HepG2 (cell line): Measurements from ENCODE around the gene ERVH48-1. TPM values are rescaled to one million over a fixed set of nuclear protein-coding genes. Genes with fewer than 3 reads are reported as not detected.

Experiments
- MXD4 ChIP-seq: IDR thresholded peaks from 2 replicates; pipeline ENCODE4 v1.6.1; 2016; ENCODE audit warnings: mild to moderate bottlenecking, missing biosample characterization, missing genetic modification reagents
- NR2C2 ChIP-seq: sonication (generic); formaldehyde crosslinking; IDR thresholded peaks from 2 replicates; pipeline ENCODE4 v1.4.0; 2020; ENCODE audit warnings: missing genetic modification reagents, mild to moderate bottlenecking, moderate library complexity, borderline replicate concordance
- PAWR ChIP-seq: sonication (generic); formaldehyde crosslinking; IDR thresholded peaks from 2 replicates; pipeline ENCODE4 v1.4.0; 2020; ENCODE audit warnings: missing genetic modification reagents, mild to moderate bottlenecking, borderline replicate concordance
- SP5 ChIP-seq: IDR thresholded peaks from 2 replicates; pipeline ENCODE4 v1.6.1; 2016; ENCODE audit warnings: low read depth, borderline replicate concordance
- SYNCRIP ChIP-seq: fragments of 200-400 bp; formaldehyde crosslinking; IDR thresholded peaks from 2 replicates; pipeline ENCODE4 v1.6.1; 2018; ENCODE audit warnings: mild to moderate bottlenecking, low read depth, low read length; ENCODE audit not compliant: insufficient read depth
- ZNF337 ChIP-seq: sonication (generic); formaldehyde crosslinking; IDR thresholded peaks from 2 replicates; pipeline ENCODE4 v1.5.1; 2020; ENCODE audit warnings: missing genetic modification reagents, low read depth, mild to moderate bottlenecking, borderline replicate concordance
- polyA plus RNA-seq, 8 experiments: library from polyadenylated mRNA; depleted of rRNA in 3 of 8; stranded (reverse) in 7 of 8; unstranded in 1 of 8; fragments of >200 nt; fragmentation: Illumina TruSeq in 4 of 8; extraction: Trizol in 4 of 8; gene quantifications; 2 replicates each; pipeline versions ENCODE4 v1.2.1 to v1.2.3, GENCODE V29; 2011 to 2016; ENCODE audit warnings: low read depth in 4 of 8, missing spikeins in 1 of 8, mixed read lengths in 1 of 8; ENCODE audit not compliant: insufficient read depth in 1 of 8
- total RNA-seq, 5 experiments: library from RNA; depleted of rRNA; stranded (reverse); fragments of >200 nt; fragmentation: Illumina TruSeq; extraction: Trizol; gene quantifications; 2 replicates each; pipeline ENCODE4 v1.2.3, GENCODE V29; 2016; ENCODE audit warnings: low read depth in 1 of 5
- TF ChIP-seq, protein P1 (sequence below): sonication (generic); formaldehyde crosslinking; IDR thresholded peaks from 2 replicates; pipeline ENCODE4 v1.8.0; 2023; ENCODE audit warnings: mild to moderate bottlenecking, missing genetic modification reagents
- TF ChIP-seq, protein P2 (sequence below): sonication (generic); formaldehyde crosslinking; IDR thresholded peaks from 2 replicates; pipeline ENCODE4 v1.5.0; 2020; ENCODE audit warnings: mild to moderate bottlenecking, missing genetic modification reagents, borderline replicate concordance
- TF ChIP-seq, protein P3 (sequence below): sonication (generic); formaldehyde crosslinking; IDR thresholded peaks from 2 replicates; pipeline ENCODE4 v1.4.0; 2020; ENCODE audit warnings: missing genetic modification reagents, mild to moderate bottlenecking, borderline replicate concordance
- TF ChIP-seq, protein P4 (sequence below): sonication (generic); formaldehyde crosslinking; IDR thresholded peaks from 2 replicates; pipeline ENCODE4 v1.4.0; 2020; ENCODE audit warnings: missing genetic modification reagents
- TF ChIP-seq, protein P5 (sequence below): IDR thresholded peaks from 2 replicates; pipeline ENCODE4 v1.6.1; 2016
- TF ChIP-seq, protein P6 (sequence below): sonication (generic); formaldehyde crosslinking; IDR thresholded peaks from 2 replicates; pipeline ENCODE4 v1.5.1; 2020; ENCODE audit warnings: missing genetic modification reagents, mild to moderate bottlenecking, borderline replicate concordance

ERVH48-1 gene
- total and polyA plus RNA-seq, 2 of the 13 experiments (the other 11 are each of a cell fraction or from before 2014, with no cell fraction given) = 1.8 TPM; not detected in 1

DNA sequence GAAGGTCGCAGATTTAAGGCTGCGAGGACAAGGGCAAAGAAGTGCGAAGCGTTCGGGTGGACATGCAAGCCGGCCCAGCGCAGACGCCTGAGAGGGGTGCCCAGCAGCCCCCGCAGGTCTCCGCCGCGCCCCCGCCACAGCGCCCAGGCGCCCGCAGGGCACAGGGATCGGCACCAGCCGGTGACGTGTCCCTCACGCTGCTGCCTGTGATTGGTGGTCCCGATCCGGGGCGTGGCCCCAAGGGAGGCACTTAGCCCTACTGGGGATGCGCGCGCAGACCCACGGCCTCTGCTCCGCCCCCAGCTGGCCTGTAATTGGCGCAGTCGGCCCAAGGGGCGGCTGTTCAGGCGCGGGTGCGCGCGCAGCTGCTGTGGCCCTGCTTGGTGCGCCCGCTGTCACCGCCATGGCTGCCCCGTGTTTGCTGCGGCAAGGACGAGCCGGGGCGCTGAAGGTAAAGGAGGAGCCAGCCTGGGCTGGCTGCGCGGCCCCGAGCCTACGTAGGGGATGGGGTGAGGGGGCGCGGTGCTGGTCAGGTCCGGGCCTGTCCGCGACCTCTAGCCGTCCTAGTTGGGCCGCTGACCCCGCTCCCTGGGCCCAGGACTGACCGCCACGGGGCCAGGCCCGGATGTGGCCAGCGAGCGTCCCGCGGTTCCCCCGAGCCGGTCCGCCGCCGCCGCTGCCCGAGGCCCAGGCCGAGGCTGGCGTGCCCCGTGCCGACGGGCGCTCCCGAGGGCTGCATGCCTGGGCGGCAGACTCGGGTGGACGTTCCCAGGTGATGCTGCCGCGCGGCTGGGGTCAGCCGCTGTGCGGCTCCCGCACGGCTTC lies 32.3 kb downstream of the ERVH48-1 start, which contains the start of gene NDUFV3 (continued):
- TF ChIP-seq, protein P1, sequence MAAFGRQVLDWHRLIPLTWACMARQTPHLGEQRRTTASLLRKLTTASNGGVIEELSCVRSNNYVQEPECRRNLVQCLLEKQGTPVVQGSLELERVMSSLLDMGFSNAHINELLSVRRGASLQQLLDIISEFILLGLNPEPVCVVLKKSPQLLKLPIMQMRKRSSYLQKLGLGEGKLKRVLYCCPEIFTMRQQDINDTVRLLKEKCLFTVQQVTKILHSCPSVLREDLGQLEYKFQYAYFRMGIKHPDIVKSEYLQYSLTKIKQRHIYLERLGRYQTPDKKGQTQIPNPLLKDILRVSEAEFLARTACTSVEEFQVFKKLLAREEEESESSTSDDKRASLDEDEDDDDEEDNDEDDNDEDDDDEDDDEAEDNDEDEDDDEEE (CRISPR knock-in tag) = 0 out of 2 replicates have a peak, but pooled peaks have one; percentile 63
- TF ChIP-seq ZNF337 (no peak), SP5 (CRISPR knock-in tag) (peak; percentile 69), MXD4 (CRISPR knock-in tag) (peak; percentile 22; the same call in 1 of the 2 replicates), NR2C2 (CRISPR knock-in tag) (peak; percentile 63), PAWR (CRISPR knock-in tag) (no peak), SYNCRIP (no peak)
- TF ChIP-seq, protein P2, sequence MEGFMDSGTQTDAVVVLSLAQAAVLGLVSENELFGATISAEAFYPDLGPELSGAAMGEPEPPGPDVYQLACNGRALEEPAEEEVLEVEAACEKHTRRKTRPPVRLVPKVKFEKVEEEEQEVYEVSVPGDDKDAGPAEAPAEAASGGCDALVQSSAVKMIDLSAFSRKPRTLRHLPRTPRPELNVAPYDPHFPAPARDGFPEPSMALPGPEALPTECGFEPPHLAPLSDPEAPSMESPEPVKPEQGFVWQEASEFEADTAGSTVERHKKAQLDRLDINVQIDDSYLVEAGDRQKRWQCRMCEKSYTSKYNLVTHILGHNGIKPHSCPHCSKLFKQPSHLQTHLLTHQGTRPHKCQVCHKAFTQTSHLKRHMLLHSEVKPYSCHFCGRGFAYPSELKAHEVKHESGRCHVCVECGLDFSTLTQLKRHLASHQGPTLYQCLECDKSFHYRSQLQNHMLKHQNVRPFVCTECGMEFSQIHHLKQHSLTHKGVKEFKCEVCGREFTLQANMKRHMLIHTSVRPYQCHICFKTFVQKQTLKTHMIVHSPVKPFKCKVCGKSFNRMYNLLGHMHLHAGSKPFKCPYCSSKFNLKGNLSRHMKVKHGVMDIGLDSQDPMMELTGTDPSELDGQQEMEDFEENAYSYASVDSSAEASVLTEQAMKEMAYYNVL (CRISPR knock-in tag) = no peak
- TF ChIP-seq, protein P3, sequence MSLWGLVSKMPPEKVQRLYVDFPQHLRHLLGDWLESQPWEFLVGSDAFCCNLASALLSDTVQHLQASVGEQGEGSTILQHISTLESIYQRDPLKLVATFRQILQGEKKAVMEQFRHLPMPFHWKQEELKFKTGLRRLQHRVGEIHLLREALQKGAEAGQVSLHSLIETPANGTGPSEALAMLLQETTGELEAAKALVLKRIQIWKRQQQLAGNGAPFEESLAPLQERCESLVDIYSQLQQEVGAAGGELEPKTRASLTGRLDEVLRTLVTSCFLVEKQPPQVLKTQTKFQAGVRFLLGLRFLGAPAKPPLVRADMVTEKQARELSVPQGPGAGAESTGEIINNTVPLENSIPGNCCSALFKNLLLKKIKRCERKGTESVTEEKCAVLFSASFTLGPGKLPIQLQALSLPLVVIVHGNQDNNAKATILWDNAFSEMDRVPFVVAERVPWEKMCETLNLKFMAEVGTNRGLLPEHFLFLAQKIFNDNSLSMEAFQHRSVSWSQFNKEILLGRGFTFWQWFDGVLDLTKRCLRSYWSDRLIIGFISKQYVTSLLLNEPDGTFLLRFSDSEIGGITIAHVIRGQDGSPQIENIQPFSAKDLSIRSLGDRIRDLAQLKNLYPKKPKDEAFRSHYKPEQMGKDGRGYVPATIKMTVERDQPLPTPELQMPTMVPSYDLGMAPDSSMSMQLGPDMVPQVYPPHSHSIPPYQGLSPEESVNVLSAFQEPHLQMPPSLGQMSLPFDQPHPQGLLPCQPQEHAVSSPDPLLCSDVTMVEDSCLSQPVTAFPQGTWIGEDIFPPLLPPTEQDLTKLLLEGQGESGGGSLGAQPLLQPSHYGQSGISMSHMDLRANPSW = no peak; the same call in 1 of the 2 replicates
- TF ChIP-seq, protein P4, sequence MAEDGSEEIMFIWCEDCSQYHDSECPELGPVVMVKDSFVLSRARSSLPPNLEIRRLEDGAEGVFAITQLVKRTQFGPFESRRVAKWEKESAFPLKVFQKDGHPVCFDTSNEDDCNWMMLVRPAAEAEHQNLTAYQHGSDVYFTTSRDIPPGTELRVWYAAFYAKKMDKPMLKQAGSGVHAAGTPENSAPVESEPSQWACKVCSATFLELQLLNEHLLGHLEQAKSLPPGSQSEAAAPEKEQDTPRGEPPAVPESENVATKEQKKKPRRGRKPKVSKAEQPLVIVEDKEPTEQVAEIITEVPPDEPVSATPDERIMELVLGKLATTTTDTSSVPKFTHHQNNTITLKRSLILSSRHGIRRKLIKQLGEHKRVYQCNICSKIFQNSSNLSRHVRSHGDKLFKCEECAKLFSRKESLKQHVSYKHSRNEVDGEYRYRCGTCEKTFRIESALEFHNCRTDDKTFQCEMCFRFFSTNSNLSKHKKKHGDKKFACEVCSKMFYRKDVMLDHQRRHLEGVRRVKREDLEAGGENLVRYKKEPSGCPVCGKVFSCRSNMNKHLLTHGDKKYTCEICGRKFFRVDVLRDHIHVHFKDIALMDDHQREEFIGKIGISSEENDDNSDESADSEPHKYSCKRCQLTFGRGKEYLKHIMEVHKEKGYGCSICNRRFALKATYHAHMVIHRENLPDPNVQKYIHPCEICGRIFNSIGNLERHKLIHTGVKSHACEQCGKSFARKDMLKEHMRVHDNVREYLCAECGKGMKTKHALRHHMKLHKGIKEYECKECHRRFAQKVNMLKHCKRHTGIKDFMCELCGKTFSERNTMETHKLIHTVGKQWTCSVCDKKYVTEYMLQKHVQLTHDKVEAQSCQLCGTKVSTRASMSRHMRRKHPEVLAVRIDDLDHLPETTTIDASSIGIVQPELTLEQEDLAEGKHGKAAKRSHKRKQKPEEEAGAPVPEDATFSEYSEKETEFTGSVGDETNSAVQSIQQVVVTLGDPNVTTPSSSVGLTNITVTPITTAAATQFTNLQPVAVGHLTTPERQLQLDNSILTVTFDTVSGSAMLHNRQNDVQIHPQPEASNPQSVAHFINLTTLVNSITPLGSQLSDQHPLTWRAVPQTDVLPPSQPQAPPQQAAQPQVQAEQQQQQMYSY (CRISPR knock-in tag) = peak; percentile 39; the same call in 1 of the 2 replicates
- TF ChIP-seq, protein P5, sequence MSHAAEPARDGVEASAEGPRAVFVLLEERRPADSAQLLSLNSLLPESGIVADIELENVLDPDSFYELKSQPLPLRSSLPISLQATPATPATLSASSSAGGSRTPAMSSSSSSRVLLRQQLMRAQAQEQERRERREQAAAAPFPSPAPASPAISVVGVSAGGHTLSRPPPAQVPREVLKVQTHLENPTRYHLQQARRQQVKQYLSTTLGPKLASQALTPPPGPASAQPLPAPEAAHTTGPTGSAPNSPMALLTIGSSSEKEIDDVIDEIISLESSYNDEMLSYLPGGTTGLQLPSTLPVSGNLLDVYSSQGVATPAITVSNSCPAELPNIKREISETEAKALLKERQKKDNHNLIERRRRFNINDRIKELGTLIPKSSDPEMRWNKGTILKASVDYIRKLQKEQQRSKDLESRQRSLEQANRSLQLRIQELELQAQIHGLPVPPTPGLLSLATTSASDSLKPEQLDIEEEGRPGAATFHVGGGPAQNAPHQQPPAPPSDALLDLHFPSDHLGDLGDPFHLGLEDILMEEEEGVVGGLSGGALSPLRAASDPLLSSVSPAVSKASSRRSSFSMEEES (CRISPR knock-in tag) = peak; percentile 32
- TF ChIP-seq, protein P6, sequence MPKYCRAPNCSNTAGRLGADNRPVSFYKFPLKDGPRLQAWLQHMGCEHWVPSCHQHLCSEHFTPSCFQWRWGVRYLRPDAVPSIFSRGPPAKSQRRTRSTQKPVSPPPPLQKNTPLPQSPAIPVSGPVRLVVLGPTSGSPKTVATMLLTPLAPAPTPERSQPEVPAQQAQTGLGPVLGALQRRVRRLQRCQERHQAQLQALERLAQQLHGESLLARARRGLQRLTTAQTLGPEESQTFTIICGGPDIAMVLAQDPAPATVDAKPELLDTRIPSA (CRISPR knock-in tag) = peak; percentile 79; the same call in 1 of the 2 replicates
